HEK293 (cell line): ENCODE results near the gene BCL11B.

ENCODE experiments used
- CTCF ChIA-PET: fragments of 350-600 bp; formaldehyde crosslinking; extraction: SDS; loops from one replicate; lab custom pipeline; 2021; ENCODE audit warnings: antibody characterized with exemption; lab: Yijun Ruan, JAX
- POLR2A ChIA-PET: fragments of 300-600 bp; formaldehyde crosslinking; extraction: SDS; loops from one replicate; lab custom pipeline; 2020; ENCODE audit warnings: antibody characterized with exemption, inconsistent platforms; lab: Yijun Ruan, JAX
- H3K27ac ChIP-seq: fragments of 200-500 bp; sonication (Bioruptor generic); 2 replicates; pipeline ENCODE4 v1.5.1; 2014; ENCODE audit warnings: low read depth, low read length, control low read depth, inconsistent platforms; ENCODE audit errors: extremely low read depth
- H3K36me3 ChIP-seq, 2 experiments: fragments of 200-500 bp in 1 of 2; sonication (Bioruptor generic) in 1 of 2; 1 replicate in 1 of 2; 2 replicates in 1 of 2; pipeline ENCODE4 v1.5.1; 2014 to 2017; ENCODE audit warnings: inconsistent platforms in 2 of 2, low read length in 2 of 2; ENCODE audit not compliant: control insufficient read depth in 2 of 2, insufficient read depth in 1 of 2
- H3K4me1 ChIP-seq: fragments of 200-500 bp; sonication (Bioruptor generic); 2 replicates; pipeline ENCODE4 v1.5.1; 2014; ENCODE audit warnings: mild to moderate bottlenecking, low read length, inconsistent platforms; ENCODE audit not compliant: control insufficient read depth, insufficient read depth
- H3K4me3 ChIP-seq: 2 replicates; pipeline ENCODE4 v1.5.1; 2011; ENCODE audit warnings: low read depth, mild to moderate bottlenecking, control low read depth, low read length, moderate library complexity
- H3K9me3 ChIP-seq: fragments of 200-500 bp; sonication (Bioruptor generic); 2 replicates; pipeline ENCODE4 v1.5.1; 2014; ENCODE audit warnings: low read depth, low read length, inconsistent platforms; ENCODE audit not compliant: control insufficient read depth, insufficient read depth
- MZF1 ChIP-seq: fragments of 450-650 bp; formaldehyde crosslinking; IDR thresholded peaks from 2 replicates; pipeline ENCODE4 v1.5.1; 2017; ENCODE audit warnings: missing biosample characterization, missing genetic modification characterization, borderline replicate concordance
- PRDM2 ChIP-seq: fragments of 450-650 bp; formaldehyde crosslinking; IDR thresholded peaks from 2 replicates; pipeline ENCODE4 v1.5.1; 2016; ENCODE audit warnings: missing biosample characterization, missing genetic modification characterization, borderline replicate concordance
- SP2 ChIP-seq: fragments of 450-650 bp; formaldehyde crosslinking; IDR thresholded peaks from 2 replicates; pipeline ENCODE4 v1.5.1; 2016; ENCODE audit warnings: missing biosample characterization, missing genetic modification characterization
- ZBTB48 ChIP-seq: fragments of 450-650 bp; formaldehyde crosslinking; IDR thresholded peaks from 2 replicates; pipeline ENCODE4 v1.5.1; 2016; ENCODE audit warnings: missing biosample characterization, missing genetic modification characterization
- ZFHX2 ChIP-seq: fragments of 450-650 bp; formaldehyde crosslinking; conservative IDR thresholded peaks from 2 replicates; pipeline ENCODE4 v1.5.1; 2016; ENCODE audit warnings: missing biosample characterization, missing genetic modification characterization
- ZNF133 ChIP-seq: fragments of 450-650 bp; formaldehyde crosslinking; IDR thresholded peaks from 2 replicates; pipeline ENCODE4 v1.5.1; 2016; ENCODE audit warnings: missing biosample characterization, missing genetic modification characterization
- ZNF140 ChIP-seq: fragments of 450-650 bp; formaldehyde crosslinking; IDR thresholded peaks from 2 replicates; pipeline ENCODE4 v1.5.1; 2016; ENCODE audit warnings: missing biosample characterization, missing genetic modification characterization
- ZNF157 ChIP-seq: fragments of 450-650 bp; formaldehyde crosslinking; IDR thresholded peaks from 2 replicates; pipeline ENCODE4 v1.5.1; 2016; ENCODE audit warnings: missing biosample characterization, missing genetic modification characterization
- ZNF16 ChIP-seq: fragments of 450-650 bp; formaldehyde crosslinking; IDR thresholded peaks from 2 replicates; pipeline ENCODE4 v1.5.1; 2016; ENCODE audit warnings: low read depth, missing biosample characterization, missing genetic modification characterization
- ZNF184 ChIP-seq: fragments of 450-650 bp; IDR thresholded peaks from 2 replicates; pipeline ENCODE4 v1.5.1; 2018; ENCODE audit warnings: missing biosample characterization, mild to moderate bottlenecking, missing genetic modification characterization
- ZNF23 ChIP-seq: fragments of 450-650 bp; formaldehyde crosslinking; IDR thresholded peaks from 2 replicates; pipeline ENCODE4 v1.5.1; 2016; ENCODE audit warnings: missing biosample characterization, missing genetic modification characterization, borderline replicate concordance
- ZNF266 ChIP-seq: fragments of 450-650 bp; formaldehyde crosslinking; IDR thresholded peaks from 2 replicates; pipeline ENCODE4 v1.5.1; 2016; ENCODE audit warnings: missing biosample characterization, missing genetic modification characterization, low read depth
- ZNF660 ChIP-seq: fragments of 450-650 bp; IDR thresholded peaks from 2 replicates; pipeline ENCODE4 v1.5.1; 2018; ENCODE audit warnings: missing biosample characterization, mild to moderate bottlenecking, missing genetic modification characterization
- ZSCAN18 ChIP-seq: fragments of 450-650 bp; formaldehyde crosslinking; IDR thresholded peaks from 2 replicates; pipeline ENCODE4 v1.5.1; 2016; ENCODE audit warnings: missing biosample characterization, missing genetic modification characterization
- TF ChIP-seq, protein P1 (sequence below): fragments of 450-650 bp; formaldehyde crosslinking; IDR thresholded peaks from 2 replicates; pipeline ENCODE4 v1.5.1; 2016; ENCODE audit warnings: missing biosample characterization, missing genetic modification characterization

The BCL11B gene

GRCh38 chr14:99318959-99319295, 46.9 kb upstream of the BCL11B start:
- Histone ChIP-seq H3K9me3 (no peaks in the 10 kb centered on the region), H3K4me1 (no peaks in the 10 kb centered on the region)
- POLR2A ChIA-PET = no interaction called here
- TF ChIP-seq, protein P1, sequence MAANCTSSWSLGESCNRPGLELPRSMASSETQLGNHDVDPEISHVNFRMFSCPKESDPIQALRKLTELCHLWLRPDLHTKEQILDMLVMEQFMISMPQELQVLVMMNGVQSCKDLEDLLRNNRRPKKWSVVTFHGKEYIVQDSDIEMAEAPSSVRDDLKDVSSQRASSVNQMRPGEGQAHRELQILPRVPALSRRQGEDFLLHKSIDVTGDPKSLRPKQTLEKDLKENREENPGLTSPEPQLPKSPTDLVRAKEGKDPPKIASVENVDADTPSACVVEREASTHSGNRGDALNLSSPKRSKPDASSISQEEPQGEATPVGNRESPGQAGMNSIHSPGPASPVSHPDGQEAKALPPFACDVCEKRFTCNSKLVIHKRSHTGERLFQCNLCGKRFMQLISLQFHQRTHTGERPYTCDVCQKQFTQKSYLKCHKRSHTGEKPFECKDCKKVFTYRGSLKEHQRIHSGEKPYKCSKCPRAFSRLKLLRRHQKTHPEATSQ (tag by site-specific recombination) = no peak
- no peak for TF ChIP-seq ZNF660
- TF ChIP-seq SP2 (tag by site-specific recombination) = no peak
- TF ChIP-seq ZBTB48 (tag by site-specific recombination) = no peak
- TF ChIP-seq ZNF157 (tag by site-specific recombination) = no peak
- TF ChIP-seq ZFHX2 (tag by site-specific recombination) = no peak
- no peak for TF ChIP-seq ZNF266 (tag by site-specific recombination)
- TF ChIP-seq MZF1 = no peak
- no peak for TF ChIP-seq ZNF23 (tag by site-specific recombination)
- TF ChIP-seq ZNF140 (tag by site-specific recombination) = no peak
- TF ChIP-seq ZNF16 = no peak
- no peak for TF ChIP-seq PRDM2 (tag by site-specific recombination)
- TF ChIP-seq ZNF184 = no peak
- TF ChIP-seq, all 188 proteins: peak for 0
- Histone ChIP-seq H3K36me3 (no peaks in the 10 kb centered on the region), H3K27ac (no peak overlapping the region), H3K4me3 (no peak overlapping the region)
- CTCF ChIA-PET = interaction anchor here (0.6 to 2.5 kb wide), 8 partner anchors 10 to 98 kb away, joined by 3 to 39 read pairs (median 6); no protein-coding TSS in a partner anchor

GRCh38 chr14:99318091-99318958, 46.3 kb upstream of the BCL11B start:
- H3K36me3 ChIP-seq = no peaks in the 10 kb centered on the region
- TF ChIP-seq ZSCAN18 (tag by site-specific recombination) (no peak), ZNF133 (no peak)
- TF ChIP-seq, all 188 proteins: peak for 0
- H3K27ac ChIP-seq = no peak overlapping the region
- H3K4me1 ChIP-seq = no peaks in the 10 kb centered on the region
- CTCF ChIA-PET = interaction anchor here (0.6 to 2.5 kb wide), 3 partner anchors 9 to 98 kb away, joined by 3 to 39 read pairs (median 7); no protein-coding TSS in a partner anchor
- POLR2A ChIA-PET = no interaction called here
- no peak overlapping the region for H3K4me3 ChIP-seq
- H3K9me3 ChIP-seq = no peaks in the 10 kb centered on the region
